GM18517 (cell line): ENCODE data around the gene ACSBG1.

Source experiments
- ATAC-seq: cut with Tn5 transposase; IDR thresholded peaks from one replicate; pipeline ENCODE4 v1.9.1; 2021; ENCODE audit warnings: mild to moderate bottlenecking, moderate library complexity; ENCODE audit not compliant: unreplicated experiment

The ACSBG1 gene, protein sequence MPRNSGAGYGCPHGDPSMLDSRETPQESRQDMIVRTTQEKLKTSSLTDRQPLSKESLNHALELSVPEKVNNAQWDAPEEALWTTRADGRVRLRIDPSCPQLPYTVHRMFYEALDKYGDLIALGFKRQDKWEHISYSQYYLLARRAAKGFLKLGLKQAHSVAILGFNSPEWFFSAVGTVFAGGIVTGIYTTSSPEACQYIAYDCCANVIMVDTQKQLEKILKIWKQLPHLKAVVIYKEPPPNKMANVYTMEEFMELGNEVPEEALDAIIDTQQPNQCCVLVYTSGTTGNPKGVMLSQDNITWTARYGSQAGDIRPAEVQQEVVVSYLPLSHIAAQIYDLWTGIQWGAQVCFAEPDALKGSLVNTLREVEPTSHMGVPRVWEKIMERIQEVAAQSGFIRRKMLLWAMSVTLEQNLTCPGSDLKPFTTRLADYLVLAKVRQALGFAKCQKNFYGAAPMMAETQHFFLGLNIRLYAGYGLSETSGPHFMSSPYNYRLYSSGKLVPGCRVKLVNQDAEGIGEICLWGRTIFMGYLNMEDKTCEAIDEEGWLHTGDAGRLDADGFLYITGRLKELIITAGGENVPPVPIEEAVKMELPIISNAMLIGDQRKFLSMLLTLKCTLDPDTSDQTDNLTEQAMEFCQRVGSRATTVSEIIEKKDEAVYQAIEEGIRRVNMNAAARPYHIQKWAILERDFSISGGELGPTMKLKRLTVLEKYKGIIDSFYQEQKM

DNA sequence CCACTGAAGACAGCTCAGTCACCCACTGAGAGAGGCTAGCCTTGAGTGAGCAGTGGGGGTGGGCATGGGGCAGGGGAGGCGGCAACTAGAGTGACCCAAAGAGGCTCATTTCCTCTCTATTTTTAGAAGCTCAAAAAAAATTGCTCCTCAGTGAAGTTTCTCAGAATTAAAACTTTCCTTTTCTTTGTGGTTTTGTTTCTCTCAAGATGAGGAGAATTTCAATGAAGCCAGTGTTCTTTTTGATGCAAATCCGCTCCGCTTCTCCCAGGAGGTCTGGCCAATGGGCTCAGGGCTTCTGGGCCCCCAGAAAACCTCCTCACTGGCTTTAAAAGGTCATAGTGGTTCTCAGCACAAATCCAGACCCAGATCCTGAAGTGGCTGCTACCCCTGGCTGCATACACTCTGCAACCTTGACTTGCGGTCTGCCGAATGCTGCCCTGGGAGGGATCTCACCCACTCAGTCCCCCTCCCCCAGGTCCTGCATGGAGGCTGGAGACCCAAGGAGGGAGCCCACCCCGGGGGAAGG, at the start of gene ACSBG1:
Gene ACSBG1, minus strand, starts transcription at position 51 of the 526 bp plus-strand sequence. CDS start 64 bp downstream, outside the sequence.
- ATAC-seq: no peak

DNA sequence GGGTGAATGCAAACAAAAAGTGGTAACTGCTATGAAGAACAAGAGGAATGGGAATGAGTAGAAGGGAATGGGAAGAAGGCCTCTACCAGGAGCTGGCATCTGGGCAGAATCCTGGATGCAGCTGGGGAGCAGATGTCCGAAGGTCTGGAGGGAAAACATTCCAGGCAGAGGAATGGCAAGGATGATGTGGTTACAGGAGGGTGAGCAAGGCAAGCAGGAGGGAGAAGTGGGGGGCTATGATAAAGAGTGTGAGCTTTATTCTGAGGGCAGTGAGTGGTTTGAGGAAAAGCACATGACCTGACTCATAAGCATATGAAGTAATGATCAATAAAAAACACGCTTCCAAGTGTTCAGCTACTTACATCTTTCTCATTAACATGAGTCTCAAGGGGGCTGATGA, 48.0 kb upstream of the ACSBG1 start:
- no peak for ATAC-seq

DNA sequence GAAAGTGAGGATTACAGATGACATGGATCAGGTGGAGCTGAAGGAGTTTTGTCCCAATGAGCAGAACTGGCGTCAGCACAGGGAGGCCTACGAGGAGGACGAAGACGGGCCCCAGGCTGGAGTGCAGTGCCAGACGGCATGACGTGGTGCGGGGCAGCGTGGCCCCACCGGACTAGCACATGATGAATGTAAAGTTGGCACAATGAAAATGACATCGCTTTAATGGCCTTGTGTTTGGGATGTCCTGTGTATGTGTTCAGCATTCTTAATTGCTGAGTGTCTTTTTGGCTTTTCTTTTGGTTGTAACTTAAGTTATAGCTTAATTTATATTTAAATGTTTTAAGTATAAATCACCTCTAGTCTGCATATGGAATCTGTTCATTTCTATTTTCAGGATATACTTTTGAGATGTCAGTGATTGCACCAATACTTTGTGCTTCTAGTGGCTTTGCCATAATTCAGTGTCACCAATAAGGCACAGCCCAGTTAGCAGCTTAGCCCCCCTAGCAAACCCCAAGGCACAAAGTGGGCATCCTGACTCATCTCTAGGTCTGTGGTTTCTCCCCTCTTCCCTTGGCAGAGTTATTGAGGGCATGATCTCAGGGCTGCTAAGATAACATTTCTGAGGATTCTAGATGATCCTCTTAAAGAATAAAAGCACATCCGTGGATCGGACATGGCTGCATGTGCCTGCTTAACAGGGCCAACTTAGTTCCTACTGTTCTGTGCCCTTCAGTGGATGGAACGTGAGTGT, 46.1 kb upstream of the ACSBG1 start:
- ATAC-seq: no peak

DNA sequence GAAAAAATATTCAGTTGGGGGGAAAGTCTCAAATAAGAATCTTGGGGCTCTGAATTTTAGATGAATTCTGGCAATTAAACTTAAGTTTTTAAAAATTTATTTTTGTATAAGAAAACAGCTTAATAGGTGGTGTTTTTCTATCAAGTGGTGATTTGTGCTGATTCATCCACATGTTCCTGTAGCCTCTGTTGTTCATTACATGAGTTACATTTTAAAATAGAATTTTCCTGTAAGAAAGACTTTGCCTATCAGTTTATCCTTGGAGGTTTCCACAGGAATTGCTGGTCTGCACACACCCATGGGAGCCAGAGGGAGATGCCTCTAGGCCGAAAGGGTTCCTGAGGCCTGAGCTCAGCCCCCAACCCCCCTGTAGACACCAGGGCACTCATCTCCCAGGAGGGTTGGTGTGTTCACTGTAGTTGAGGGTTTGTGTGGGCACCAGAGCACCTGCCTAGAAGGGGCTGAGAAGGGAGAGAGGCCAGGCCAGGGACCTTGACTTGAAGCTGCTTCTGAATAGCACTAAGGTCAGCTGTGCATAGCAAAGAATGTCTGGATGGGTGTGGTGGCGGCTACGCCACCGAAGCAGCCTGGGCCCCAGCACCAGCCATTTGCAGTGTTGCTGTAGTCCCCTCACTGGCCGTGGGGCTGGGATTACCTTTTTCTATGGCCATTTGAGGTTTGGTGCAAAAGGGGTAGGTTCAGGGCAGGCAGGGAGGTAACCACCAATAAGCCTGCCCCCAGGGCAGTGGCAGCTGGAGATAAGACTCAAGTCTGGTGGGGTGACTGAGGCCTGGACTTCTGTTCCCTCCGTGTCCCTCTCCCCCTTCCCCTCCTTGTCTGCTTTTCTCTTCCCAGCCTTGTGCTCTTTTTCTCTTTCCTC, 41.9 kb upstream of the ACSBG1 start:
- no peak for ATAC-seq

DNA sequence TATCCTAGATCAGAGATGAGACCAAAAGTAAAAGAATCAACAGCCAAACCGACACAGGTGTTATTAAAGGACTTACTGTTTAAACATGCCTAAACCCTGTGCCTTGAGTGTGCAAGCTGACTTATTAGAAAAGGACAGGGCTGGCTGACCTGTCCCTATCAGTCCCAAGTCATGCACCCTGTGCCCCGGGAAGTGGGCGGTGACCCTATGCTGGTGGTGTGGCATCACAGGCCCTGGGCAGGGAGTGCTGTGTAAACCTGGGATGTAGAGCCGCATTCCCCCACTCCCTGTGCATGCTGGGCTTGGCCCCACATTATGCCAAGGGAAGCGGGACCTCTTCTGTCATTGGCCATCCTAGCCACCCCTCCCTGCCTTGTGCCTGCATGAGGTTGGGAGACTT, 40.6 kb upstream of the ACSBG1 start:
- ATAC-seq: no peak

DNA sequence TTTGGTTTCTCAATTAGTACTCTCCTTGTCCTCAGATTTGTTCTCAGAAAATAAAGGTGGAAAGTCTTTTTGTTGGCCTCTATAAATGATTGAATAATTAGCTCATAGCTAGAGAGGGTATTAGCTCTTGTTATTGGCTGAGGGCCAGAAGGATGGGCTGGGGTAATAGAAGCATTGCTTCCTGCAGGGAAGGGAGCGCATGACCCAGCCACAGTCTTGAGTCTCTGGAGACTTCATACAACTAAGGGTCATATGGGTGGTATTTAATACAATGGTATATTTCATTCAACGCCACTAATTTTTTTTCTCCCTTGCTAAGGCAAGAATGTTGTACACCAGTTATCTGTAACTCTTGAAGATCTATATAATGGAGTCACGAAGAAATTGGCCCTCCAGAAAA, 38.4 kb upstream of the ACSBG1 start:
- no peak for ATAC-seq

DNA sequence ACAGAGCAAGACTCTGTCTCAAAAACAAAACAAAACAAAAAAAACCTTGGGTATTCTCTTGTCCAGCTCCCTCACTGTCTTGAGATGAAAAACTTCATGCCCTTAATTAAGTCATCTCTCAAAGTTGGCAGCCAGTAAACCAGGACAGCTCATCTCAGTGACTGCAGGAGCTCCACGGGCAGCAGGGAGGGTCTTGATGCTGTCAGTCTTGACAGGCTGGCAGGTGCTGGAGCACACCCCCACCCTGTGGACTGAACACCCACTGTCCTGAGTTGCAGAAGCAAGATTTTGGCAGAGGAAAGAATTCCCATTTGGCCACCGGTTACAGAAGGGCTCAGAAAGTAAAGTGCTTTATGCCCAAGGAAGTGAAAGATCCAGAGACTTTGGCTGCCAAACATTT, 38.0 kb upstream of the ACSBG1 start:
- ATAC-seq: no peak

DNA sequence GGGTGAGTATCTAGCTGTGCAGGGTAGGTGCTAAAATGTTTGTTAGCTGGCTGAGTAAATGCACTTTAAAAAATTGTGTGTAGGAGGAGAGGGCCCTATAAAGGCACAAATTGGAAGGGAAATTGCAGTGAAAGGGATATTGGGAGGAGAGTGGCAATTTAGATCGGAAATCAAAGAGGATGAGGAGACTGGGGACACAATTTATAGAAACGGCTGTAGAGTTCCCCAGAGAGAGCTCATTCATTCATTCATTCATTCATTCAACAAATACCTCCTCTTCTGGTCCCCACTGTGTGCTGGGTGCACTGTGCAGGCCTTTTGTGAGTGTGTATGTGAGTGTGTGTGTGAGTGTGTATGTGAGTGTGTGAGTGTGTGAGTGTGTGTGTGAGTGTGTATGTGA, 32.4 kb upstream of the ACSBG1 start:
- ATAC-seq: no peak

DNA sequence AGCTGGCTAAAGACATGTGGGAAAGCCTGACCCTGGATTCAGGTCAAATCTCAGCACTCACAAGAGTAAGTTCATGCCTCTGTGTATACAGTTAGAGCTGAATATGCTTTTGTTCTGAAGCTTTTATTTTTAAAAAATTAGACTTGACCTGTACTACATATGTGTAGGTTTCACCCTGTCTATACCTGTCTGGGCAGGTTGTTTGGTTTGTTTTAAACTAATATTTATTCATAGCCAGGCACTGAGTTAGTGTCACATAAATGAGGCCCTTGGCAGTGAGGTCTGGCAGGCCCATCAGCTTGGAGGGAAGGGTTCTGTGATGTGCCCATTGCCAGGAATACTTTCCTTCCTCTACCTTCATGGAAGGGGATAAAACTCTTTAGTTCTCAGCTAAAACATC, 31.9 kb upstream of the ACSBG1 start:
- no peak for ATAC-seq

DNA sequence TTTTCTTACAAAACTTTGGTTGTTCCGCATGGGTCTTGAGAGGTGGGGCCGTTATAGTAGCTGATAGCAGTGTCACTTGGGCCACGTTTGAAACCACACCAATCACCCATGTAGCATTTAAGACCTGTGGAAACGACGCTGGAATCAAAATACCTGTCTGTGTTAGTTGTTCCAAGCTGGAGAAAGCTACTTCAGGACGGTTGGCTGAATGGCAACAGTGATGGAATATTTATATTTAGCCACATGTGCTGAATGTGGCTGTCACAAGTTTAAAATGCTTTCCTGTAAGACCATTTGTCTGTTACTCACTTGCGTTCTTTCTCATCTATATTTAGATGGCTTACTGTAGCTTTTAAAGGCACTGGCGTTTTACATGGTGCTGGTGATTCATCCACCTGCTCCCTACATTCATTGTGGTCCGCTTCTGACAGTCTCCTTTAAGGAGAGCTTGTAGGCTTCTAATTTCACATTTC, 31.4 kb upstream of the ACSBG1 start:
- ATAC-seq: no peak

DNA sequence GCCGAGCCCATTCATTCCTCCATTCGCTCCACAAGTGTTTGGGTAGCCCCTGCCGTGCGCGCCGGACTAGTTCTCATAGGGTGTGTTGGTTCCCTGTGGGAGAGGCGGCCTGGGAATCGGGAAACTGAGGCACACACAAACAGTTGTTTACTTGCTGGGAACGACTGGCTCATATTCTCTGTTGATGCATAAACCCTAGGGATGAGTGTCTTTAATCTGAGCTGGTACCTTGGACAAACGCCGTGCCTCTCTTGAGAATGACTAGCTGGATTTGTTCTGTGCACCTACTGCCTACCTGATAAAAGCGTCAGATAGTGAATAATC, 30.7 kb upstream of the ACSBG1 start:
- no peak for ATAC-seq

DNA sequence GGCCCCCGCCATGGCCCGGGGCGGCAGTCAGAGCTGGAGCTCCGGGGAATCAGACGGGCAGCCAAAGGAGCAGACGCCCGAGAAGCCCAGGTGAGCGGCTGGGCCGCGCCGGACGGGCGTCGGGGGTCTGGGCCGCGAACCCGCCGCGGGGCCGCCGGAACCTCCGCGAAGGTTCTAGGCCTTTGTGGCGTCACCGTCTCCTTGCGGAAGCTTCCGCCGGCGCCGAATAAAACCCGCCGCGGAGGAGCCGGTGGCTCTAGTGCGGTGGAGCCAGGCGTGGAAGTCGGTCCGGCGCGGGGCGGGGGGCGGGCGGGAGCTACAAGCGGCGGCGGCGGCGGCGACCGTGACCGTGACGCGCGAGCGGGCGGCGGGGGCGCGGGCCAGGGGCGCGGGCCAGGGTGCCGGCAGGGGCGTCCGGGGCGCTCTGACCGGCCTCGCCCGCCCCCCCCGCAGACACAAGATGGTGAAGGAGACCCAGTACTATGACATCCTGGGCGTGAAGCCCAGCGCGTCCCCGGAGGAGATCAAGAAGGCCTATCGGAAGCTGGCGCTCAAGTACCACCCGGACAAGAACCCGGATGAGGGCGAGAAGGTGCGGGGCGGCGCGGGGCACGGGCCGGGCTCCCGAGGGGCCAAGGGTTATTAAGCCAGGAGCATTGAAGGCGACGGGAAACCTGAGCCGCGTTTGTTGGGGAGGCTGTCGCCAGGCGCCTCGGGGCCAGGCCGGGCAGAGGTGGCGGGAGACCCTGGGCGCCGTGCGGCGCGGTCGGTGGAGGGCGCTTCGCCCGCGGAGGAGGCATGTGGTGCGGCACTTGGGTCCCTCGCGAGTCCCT, 30.2 kb upstream of the ACSBG1 start, which contains the start of gene DNAJA4:
Gene DNAJA4, plus strand, starts transcription at position 259 of the 833 bp plus-strand sequence. Its CDS starts 202 bp downstream, at position 461.
- no peak for ATAC-seq

DNA sequence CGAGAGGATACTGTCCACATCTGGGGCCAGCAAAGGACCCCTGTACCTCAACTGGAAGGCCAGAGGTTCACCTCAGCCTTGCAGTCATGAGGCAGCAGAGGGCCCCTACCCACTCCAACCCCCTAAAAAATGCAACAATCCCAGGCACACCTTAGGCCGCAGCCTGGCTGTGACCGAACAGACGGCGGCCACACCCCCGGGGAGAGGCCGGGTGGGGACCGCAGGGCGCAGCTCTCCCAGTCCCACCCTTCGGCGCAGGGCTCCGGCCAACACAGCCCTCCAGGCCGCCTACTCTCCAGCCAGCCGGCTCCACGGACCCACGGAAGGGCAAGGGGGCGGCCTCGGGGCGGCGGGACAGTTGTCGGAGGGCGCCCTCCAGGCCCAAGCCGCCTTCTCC, 29.5 kb upstream of the ACSBG1 start:
- ATAC-seq: no peak

DNA sequence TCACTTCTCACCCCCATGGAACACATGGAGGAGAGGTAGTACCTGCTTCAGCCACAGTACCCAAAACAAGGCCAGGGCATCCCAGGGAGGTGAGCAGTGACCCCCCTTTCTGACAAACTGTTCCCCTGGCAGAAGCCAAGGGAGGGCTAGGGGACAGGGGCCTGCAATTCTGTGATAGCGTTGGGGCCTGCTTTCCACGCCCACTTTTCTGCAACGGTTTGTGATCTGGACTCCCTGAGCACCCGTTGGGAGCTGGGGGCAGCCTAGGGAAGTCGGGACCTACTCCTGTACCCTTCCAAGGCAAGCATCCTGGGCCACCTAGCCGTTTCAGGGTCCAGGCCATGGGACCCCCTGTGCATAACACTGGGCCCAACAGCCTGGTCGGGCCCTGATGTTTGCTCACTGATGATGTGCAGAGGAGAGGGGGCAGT, 29.0 kb upstream of the ACSBG1 start:
- no peak for ATAC-seq

DNA sequence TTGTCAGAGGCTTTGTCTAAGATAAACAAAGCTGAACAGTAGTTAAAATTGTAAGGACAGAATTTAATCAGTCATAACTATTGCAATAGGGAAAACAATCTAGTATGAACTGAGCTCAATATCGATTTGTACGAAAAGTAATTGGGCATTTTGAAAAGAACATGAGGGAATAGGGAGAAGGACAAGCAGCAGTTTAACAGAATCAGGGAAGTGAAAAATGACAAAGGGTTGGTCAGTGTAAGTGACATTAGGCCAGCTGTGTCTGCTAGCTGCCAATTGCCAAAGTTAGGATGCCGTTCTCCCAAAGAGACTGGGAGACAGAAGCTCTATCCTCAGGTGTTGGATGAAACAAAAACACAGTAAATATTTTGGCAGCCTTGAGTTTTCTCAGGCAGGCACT, 26.7 kb upstream of the ACSBG1 start:
- ATAC-seq: no peak

DNA sequence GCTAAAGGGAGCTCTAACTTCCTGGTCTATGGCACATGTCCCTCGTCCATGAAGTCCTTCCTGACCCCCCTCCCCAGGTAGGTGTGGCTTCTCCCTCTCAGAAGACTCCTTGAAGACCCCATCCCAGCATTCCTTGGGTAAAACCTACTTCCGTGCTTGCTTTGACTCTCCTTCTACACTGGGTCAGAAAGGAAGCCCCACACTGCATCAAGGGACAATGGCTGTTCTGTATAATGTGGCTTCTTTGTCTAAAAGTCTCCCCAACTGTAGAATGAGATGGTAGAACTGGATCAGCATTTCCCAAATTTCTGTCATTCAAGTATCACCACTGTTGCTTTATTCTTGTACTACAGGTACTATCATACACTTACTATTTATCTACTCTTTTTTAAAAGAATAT, 26.1 kb upstream of the ACSBG1 start:
- no peak for ATAC-seq

DNA sequence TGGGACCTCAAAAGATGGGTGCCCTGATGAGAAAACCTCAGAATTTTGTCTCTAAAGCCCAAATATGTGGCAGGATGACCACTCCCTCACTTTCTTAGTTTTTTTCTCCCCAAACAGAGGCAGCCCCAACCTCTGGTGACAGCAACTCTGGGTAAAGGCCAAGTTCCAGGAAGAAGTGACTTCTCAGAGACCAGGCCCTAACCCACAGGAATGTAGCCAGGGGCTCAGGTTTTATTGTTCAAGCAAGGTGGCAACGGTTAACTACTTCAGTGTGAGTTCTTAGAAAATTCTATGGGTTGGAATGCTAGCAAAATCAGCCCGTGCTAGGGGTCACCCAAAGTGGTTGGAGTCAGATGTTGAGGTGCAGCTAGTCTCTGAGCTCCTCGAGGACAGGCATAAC, 24.9 kb upstream of the ACSBG1 start:
- ATAC-seq: no peak

DNA sequence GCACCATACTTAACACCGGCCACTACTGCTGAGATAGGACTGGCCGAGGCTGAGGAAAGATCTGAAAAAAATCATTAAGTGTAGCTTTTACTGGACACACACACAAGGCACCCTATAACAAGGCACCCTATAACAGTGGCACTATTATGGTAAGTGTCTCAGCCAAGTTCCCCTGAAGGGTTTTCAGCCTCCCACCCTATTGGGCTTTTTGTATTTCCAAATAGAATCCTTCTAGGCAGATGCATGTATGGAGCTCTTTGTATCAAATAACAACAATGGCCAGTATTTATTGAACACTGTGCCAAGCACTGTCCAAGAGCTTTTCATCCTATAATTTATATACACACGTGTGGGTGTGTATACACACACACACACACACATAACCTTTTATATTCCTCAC, 23.3 kb upstream of the ACSBG1 start:
- no peak for ATAC-seq

DNA sequence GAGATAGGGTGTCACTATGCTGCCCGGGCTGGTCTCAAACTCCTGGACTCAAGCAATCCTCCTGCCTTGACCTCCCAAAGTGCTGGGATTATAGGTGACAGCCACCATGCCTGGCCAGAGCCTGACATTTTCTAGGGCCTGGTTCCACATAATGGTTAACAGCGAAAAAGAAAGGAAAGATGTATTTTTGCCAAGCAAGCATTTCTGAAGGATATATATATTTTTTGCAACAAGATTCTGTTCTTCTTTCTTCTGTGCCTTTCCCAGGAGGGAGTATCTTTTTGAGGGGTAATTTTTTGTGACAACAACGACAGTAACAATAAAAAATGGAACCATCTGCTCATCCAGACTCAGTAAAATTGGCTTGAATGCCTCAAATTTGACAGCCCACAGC, 21.7 kb upstream of the ACSBG1 start:
- ATAC-seq: no peak
